Testis (tissue), 3 donors: Measurements from ENCODE around the gene CAMKK1. TPM values are rescaled to one million over a fixed set of nuclear protein-coding genes. Genes with fewer than 3 reads are reported as not detected.
A peak's percentile ranks its signal among the peaks of the same experiment; 100 is the strongest.

Source experiments
- DNase-seq: peaks from one replicate; pipeline ENCODE4 v3.0.0-alpha.2; 2019
- H3K27ac ChIP-seq, 2 donors: fragments of 200-600 bp; sonication (generic); one replicate each; pipeline ENCODE4 v1.5.1; 2019
- H3K27me3 ChIP-seq: fragments of 200-600 bp; sonication (generic); one replicate; pipeline ENCODE4 v1.5.1; 2019
- H3K36me3 ChIP-seq: fragments of 200-600 bp; sonication (generic); one replicate; pipeline ENCODE4 v1.5.1; 2017; ENCODE audit warnings: low read depth; ENCODE audit errors: missing control alignments
- H3K4me1 ChIP-seq: fragments of 200-600 bp; sonication (generic); one replicate; pipeline ENCODE4 v1.5.1; 2019
- H3K4me3 ChIP-seq, 2 donors: fragments of 200-600 bp; sonication (generic); one replicate each; pipeline ENCODE4 v1.5.1; 2017 to 2019
- H3K9me3 ChIP-seq: fragments of 200-600 bp; sonication (generic); one replicate; pipeline ENCODE4 v1.5.1; 2017
- CTCF ChIP-seq, 3 experiments: fragments of 450-650 bp in 2 of 3; fragments of 200-600 bp in 1 of 3; sonication (generic) in 1 of 3; IDR thresholded peaks; one replicate each; pipeline ENCODE4 v1.5.1; 2016 to 2019; ENCODE audit warnings: antibody characterized with exemption in 3 of 3, mild to moderate bottlenecking in 2 of 3, moderate library complexity in 1 of 3
- POLR2A ChIP-seq: fragments of 450-650 bp; IDR thresholded peaks from one replicate; pipeline ENCODE4 v1.6.1; 2017; ENCODE audit warnings: antibody characterized with exemption, mild to moderate bottlenecking, moderate library complexity
- WGBS, 2 donors: methylation state at CpG; one replicate each; pipeline ENCODE4 v1.1.5; 2018; 5-methylcytosine and 5-hydroxymethylcytosine counted together
- intact Hi-C: fragments of 100-400 bp; cut with DNase I; formaldehyde crosslinking; loops from one replicate; pipeline ENCODE4 v1.15.1; 2023; ENCODE audit warnings: low total_unique reads
- polyA plus RNA-seq: library from polyadenylated mRNA; stranded (reverse); fragments of 350-450 nt; fragmentation: Illumina TruSeq; extraction: RNeasy Lipid Tissue Mini Kit (QIAGEN cat#74804); gene quantifications from one replicate; pipeline ENCODE4 v1.2.3, GENCODE V29; 2014; ENCODE audit warnings: low read depth, low replicate concordance; ENCODE audit not compliant: insufficient read depth
- total RNA-seq, 2 donors: library from RNA; depleted of rRNA; stranded (reverse); fragments of >200 nt; gene quantifications; one replicate each; pipeline ENCODE4 v1.2.3, GENCODE V29; 2016

The CAMKK1 gene
- total and polyA plus RNA-seq, 3 donors from 2014 or later: 18.5 to 21.6 (median 19.7) TPM

DNA sequence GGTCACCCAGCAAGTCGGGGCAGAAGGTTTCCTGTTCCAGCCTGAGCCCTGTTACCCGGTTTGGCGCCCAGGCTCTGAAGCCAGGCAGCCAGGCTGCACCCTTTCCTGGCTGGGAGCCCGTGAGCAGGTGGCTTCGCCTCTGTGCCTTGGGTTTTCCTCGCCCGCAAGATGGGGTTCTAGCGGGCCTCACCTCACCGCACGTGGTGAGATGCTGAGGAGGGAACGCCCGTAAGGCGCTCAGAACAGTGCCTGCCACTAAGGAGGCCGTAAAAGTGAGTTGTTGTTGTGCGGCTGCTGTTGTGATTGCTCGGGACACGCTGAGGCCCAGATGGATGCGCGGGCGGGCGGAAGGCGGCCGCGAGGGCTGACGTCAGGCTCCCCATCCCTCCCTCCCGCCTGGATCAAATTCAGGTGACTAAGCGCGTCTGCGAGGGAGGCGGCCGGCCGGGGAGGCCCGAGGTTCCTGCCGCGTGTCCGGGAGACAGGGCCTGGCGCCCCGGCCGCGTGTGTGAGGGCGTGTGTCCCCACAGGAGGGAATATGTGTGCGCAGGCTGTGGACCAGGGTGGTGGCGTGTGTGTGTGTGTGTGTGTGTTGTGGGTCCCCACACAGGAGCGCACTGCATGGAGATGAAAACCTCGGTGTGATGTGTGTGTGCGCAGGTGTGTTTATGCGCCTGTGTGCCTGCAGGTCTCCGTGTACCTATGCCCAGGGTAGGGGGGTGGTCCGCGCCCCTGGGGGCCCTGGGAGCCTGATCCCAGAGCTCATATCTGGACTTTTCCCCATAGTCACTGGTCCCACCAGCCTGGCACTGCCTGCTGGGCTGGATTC lies 4.3 kb downstream of the CAMKK1 start:
- peak; percentile 87 for DNase-seq
- Histone ChIP-seq H3K27ac (peak overlapping the region; percentile 31 to 86), H3K4me1 (peaks cover 34% of the 10 kb centered on the region), H3K4me3 (no peak overlapping the region), H3K36me3 (no peaks in the 10 kb centered on the region), H3K9me3 (no peaks in the 10 kb centered on the region), H3K27me3 (no peaks in the 10 kb centered on the region)
- 68 to 76% methylated on average over 12 to 49 of the region's 50 CpGs for WGBS, 2 donors
- TF ChIP-seq CTCF (IDR thresholded peaks at IDR 0.05) (no peak), POLR2A (no peak)
- intact Hi-C loops: no loop called here

DNA sequence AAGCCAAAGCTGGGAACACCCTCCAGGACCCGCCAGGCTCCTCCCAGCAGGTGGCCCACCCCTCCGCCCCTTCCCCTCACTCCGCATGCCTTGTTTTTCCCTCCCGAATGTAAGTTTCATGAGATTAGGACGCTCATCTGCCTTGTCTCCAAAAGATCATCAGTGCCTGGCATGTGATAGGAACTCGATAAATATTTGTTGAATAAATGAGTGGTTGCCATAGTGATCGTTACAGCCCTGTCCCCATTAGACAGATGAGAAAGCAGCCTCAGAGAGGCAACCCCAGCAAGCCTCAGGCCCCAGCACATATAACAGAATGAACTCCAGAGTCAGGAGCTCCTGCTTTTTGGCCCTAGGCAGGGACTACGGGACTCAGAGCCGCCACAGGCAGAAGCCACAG lies 5.0 kb downstream of the CAMKK1 start:
- Histone ChIP-seq H3K4me1 (peaks cover 32% of the 10 kb centered on the region), H3K27ac (peak overlapping the region; percentile 31 to 86), H3K4me3 (no peak overlapping the region), H3K27me3 (no peaks in the 10 kb centered on the region), H3K9me3 (no peaks in the 10 kb centered on the region), H3K36me3 (no peaks in the 10 kb centered on the region)
- no peak for DNase-seq
- whole genome bisulfite sequencing, 2 donors: 78 to 84% methylated on average over 9 of the region's 9 CpGs
- intact Hi-C loops: no loop called here
- no peak for TF ChIP-seq POLR2A
- no peak for TF ChIP-seq CTCF (IDR thresholded peaks at IDR 0.05)

- no peak for DNase-seq
- WGBS, 2 donors: 90 to 93% methylated on average over 2 of the region's 2 CpGs
- Histone ChIP-seq H3K4me3 (no peak overlapping the region), H3K27me3 (no peaks in the 10 kb centered on the region), H3K9me3 (no peaks in the 10 kb centered on the region), H3K4me1 (peaks cover 32% of the 10 kb centered on the region), H3K36me3 (no peaks in the 10 kb centered on the region), H3K27ac (peak overlapping the region in 1 of 2 donors; percentile 86)
- intact Hi-C loops: no loop called here
- TF ChIP-seq CTCF (IDR thresholded peaks at IDR 0.05) (no peak), POLR2A (no peak)
Observed at GRCh38 chr17:3887394-3887793, 5.5 kb downstream of the CAMKK1 start.

DNA sequence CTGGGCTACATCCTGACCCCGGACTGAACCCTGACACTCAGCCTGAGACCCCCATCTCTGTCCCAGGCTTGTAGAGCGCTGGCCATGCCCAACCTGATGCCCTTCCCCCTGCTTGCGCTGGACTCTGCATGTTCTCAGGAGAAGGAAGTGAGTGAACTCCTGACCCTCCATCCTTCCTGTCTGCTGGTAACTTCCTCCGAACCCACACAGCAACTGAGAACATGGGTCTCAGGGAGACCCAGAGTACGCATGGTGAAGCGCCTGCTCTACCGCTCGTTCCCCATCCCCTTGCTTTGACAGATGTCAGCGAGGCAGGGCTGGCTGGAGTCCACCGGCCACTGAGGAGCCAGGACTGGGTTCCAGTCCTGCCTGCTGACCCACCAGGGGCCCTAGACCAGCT lies 6.1 kb downstream of the CAMKK1 start:
- TF ChIP-seq CTCF (IDR thresholded peaks at IDR 0.05) (no peak), POLR2A (no peak)
- WGBS, 2 donors: 83 to 94% methylated on average over 10 of the region's 10 CpGs
- H3K27me3 ChIP-seq: no peaks in the 10 kb centered on the region
- intact Hi-C loops: no loop called here
- no peaks in the 10 kb centered on the region for H3K36me3 ChIP-seq
- peaks cover 29% of the 10 kb centered on the region for H3K4me1 ChIP-seq
- no peak overlapping the region for H3K27ac ChIP-seq
- no peaks in the 10 kb centered on the region for H3K9me3 ChIP-seq
- H3K4me3 ChIP-seq: no peak overlapping the region
- DNase-seq: no peak

DNA sequence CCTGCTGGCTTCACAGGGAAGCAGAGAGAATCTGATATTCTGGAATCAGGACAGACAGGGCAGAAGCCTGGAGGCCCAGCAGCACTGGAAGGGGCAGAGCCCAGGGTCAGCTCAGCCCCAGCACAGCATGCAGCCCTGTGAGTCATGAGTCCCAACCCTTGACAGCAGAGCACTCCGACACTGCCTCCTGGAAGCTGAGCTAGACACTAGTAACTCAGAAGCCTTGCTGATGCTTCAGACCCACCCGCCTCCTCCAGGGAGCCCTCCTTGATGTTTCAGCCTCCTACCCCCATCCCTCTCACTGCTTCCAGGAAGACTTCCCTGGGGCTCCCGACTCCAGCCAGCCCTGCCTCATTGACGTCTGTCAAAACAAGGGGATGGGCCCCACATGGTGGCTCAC lies 6.9 kb downstream of the CAMKK1 start:
- 94 to 100% methylated on average over 1 to 4 of the region's 4 CpGs for WGBS, 2 donors
- H3K4me1 ChIP-seq: peaks cover 23% of the 10 kb centered on the region
- H3K4me3 ChIP-seq: no peak overlapping the region
- no peak overlapping the region for H3K27ac ChIP-seq
- H3K36me3 ChIP-seq: no peaks in the 10 kb centered on the region
- no peak for DNase-seq
- no peak for TF ChIP-seq CTCF (IDR thresholded peaks at IDR 0.05)
- no peak for TF ChIP-seq POLR2A
- no peaks in the 10 kb centered on the region for H3K9me3 ChIP-seq
- intact Hi-C loops: no loop called here
- no peaks in the 10 kb centered on the region for H3K27me3 ChIP-seq
